K562 (cell line): Measurements from ENCODE around the gene MAD2L1BP.

ENCODE experiments used
- DNMT1 ChIP-seq: fragments of 450-650 bp; IDR thresholded peaks from 2 replicates; pipeline ENCODE4 v1.6.1; 2016; ENCODE audit warnings: antibody characterized with exemption, mild to moderate bottlenecking
- GTF2F1 ChIP-seq: IDR thresholded peaks from 2 replicates; pipeline ENCODE4 v1.6.1; 2011; ENCODE audit warnings: low read depth, low read length, improper control_type of control experiment
- HCFC1 ChIP-seq: IDR thresholded peaks from 2 replicates; pipeline ENCODE4 v1.6.1; 2012; ENCODE audit warnings: low read depth, low read length, improper control_type of control experiment
- SRSF1 ChIP-seq: fragments of 200-400 bp; formaldehyde crosslinking; IDR thresholded peaks from 2 replicates; pipeline ENCODE4 v1.6.1; 2017; ENCODE audit warnings: mild to moderate bottlenecking, low read depth, low read length, moderate library complexity
- TEAD4 ChIP-seq, 2 experiments: sonication (generic) in 1 of 2; formaldehyde crosslinking in 1 of 2; IDR thresholded peaks; 2 replicates each; pipeline versions ENCODE4 v1.6.1 to v1.8.0; 2012 to 2022; ENCODE audit warnings: borderline replicate concordance in 1 of 2, inconsistent platforms in 1 of 2, low read length in 1 of 2, mild to moderate bottlenecking in 1 of 2, missing genetic modification reagents in 1 of 2
- TF ChIP-seq, protein P1 (sequence below), 3 experiments: IDR thresholded peaks in 2 of 3; conservative IDR thresholded peaks in 1 of 3; 2 replicates each; pipeline ENCODE4 v1.5.1; 2011 to 2012; ENCODE audit warnings: low read length in 3 of 3, mild to moderate bottlenecking in 3 of 3, control low read depth in 2 of 3, improper control_type of control experiment in 1 of 3, inconsistent platforms in 1 of 3, low read depth in 1 of 3, mixed read lengths in 1 of 3, moderate library complexity in 1 of 3; ENCODE audit not compliant: insufficient read depth in 2 of 3

DNA sequence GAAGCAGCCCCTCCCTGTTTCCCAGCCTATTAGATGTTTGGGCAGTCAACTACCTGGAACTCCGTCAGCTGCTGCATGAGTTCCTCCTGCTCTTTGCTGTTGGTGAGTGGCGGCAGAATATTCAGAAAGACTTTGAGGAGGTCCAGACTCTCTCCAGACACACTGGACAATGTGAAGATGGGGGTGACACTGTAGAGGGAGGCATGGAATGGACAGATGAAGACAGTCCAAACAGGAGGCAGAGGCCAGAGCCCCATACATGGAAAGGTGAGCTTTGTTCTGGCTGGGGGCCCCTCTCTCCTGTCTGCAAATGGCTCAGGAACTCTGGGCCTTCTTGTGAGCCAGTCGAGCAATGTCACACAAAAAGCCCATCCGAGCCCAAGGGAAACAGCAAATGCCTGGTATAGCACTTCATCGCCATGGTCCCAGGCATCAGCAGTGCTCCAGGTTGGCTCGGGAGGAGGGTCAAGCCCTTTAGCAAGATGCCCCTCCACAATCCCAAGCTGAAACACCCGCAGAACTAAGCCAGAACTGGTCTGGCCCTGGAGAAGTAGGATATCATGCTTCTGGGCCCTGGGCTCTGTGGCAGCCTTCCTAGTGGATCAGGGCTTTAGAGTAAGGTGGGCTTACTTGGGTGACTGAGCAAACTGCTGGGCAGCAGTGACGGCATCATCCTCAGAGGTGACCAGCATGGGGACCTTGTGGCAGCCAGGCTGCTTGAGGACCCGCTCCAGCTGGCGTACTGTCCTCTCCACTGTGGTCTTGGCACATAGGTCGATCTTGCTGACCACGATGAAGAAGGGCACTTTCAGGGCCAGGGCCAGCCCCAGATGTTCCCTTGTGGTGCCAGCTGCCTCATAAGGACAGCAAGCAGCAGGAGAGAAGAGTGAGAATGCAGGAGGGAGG, 11.5 kb upstream of the MAD2L1BP start:
- TF ChIP-seq, protein P1, sequence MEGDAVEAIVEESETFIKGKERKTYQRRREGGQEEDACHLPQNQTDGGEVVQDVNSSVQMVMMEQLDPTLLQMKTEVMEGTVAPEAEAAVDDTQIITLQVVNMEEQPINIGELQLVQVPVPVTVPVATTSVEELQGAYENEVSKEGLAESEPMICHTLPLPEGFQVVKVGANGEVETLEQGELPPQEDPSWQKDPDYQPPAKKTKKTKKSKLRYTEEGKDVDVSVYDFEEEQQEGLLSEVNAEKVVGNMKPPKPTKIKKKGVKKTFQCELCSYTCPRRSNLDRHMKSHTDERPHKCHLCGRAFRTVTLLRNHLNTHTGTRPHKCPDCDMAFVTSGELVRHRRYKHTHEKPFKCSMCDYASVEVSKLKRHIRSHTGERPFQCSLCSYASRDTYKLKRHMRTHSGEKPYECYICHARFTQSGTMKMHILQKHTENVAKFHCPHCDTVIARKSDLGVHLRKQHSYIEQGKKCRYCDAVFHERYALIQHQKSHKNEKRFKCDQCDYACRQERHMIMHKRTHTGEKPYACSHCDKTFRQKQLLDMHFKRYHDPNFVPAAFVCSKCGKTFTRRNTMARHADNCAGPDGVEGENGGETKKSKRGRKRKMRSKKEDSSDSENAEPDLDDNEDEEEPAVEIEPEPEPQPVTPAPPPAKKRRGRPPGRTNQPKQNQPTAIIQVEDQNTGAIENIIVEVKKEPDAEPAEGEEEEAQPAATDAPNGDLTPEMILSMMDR (IDR thresholded peaks at IDR 0.05 in 2 of 3, conservative IDR thresholded peaks at IDR 0.05 in 1 of 3; ENCODE audit: insufficient read depth in 2 of 3, low read depth in 1 of 3, low read length in 3 of 3): no peak
- TF ChIP-seq DNMT1 (no peak), GTF2F1 (no peak), TEAD4 (IDR thresholded peaks at IDR 0.05; ENCODE audit: low read length) (no peak), TEAD4 (CRISPR knock-in tag; IDR thresholded peaks at IDR 0.05; ENCODE audit: borderline replicate concordance) (no peak), SRSF1 (no peak), HCFC1 (no peak)
